Muscle layer of duodenum (tissue), 2 donors: ENCODE data around the gene GLIS1.

Experiments
- H3K27ac ChIP-seq: one replicate; pipeline ENCODE4 v1.7.0; 2013; ENCODE audit warnings: mild to moderate bottlenecking, low read length
- H3K27me3 ChIP-seq: one replicate; pipeline ENCODE4 v1.7.0; 2013; ENCODE audit warnings: low read depth, mild to moderate bottlenecking, control low read depth, low read length
- H3K36me3 ChIP-seq, 2 donors: one replicate each; pipeline ENCODE4 v1.7.0; 2013; ENCODE audit warnings: low read length in 2 of 2, control low read depth in 1 of 2, mild to moderate bottlenecking in 1 of 2; ENCODE audit not compliant: insufficient read depth in 2 of 2, control insufficient read depth in 1 of 2
- H3K4me1 ChIP-seq, 2 donors: one replicate each; pipeline ENCODE4 v1.7.0; 2013; ENCODE audit warnings: low read length in 2 of 2, mild to moderate bottlenecking in 2 of 2, control low read depth in 1 of 2, moderate library complexity in 1 of 2; ENCODE audit not compliant: insufficient read depth in 2 of 2, control insufficient read depth in 1 of 2
- H3K4me3 ChIP-seq, 2 donors: one replicate each; pipeline ENCODE4 v1.7.0; 2013; ENCODE audit warnings: low read length in 2 of 2, low read depth in 1 of 2, mild to moderate bottlenecking in 1 of 2
- H3K9me3 ChIP-seq, 2 donors: one replicate each; pipeline ENCODE4 v1.7.0; 2013; ENCODE audit warnings: low read length in 2 of 2, control low read depth in 1 of 2, mild to moderate bottlenecking in 1 of 2; ENCODE audit not compliant: control insufficient read depth in 1 of 2
- donor health status: healthy.

GLIS1 gene

DNA sequence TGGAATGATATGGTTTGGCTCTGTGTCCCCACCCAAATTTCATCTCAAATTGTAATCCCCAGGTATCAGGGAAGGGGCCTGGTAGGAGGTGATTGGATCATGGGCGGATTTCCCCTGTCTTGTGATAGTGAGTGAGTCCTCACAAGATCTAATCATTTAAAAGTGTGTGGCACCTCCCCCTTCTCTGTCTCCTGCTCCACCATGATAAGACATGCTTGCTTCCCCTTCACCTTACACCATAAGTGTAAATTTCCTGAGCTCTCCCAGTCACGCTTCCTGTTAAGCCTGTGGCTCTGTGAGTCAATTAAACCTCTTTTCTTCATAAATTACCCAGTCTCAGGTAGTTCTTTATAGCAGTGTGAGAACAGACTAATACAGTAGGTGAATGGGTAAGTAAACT, 170.4 kb downstream of the GLIS1 start:
- no peak overlapping the region for H3K4me3 ChIP-seq
- H3K4me1 ChIP-seq: peaks cover 0 to 13% of the 10 kb centered on the region in 2 donors
- no peaks in the 10 kb centered on the region for H3K36me3 ChIP-seq
- no peaks in the 10 kb centered on the region for H3K27me3 ChIP-seq
- H3K9me3 ChIP-seq: peaks cover 0 to 2% of the 10 kb centered on the region in 2 donors
- no peak overlapping the region for H3K27ac ChIP-seq

DNA sequence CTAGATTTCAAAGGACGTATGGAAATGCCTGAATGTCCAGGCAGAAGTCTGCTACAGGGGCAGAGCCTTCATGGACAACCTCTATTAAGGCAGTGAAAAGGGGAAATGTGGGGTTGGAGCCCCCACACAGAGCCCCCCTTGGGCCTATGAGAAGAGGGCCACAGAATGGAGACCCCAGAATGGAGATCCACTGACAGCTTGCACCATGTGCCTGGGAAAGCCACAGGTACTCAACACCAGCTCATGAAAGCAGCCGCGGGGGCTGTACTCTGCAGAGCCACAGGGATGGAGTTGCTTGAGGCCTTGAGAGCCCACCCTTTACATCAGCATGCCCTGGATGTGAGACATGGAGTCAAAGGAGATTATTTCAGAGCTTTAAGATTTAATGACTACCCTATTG, 171.1 kb downstream of the GLIS1 start:
- Histone ChIP-seq H3K27ac (no peak overlapping the region), H3K36me3 (no peaks in the 10 kb centered on the region), H3K4me3 (no peak overlapping the region), H3K27me3 (no peaks in the 10 kb centered on the region), H3K9me3 (peaks cover 0 to 2% of the 10 kb centered on the region in 2 donors), H3K4me1 (peaks cover 0 to 9% of the 10 kb centered on the region in 2 donors)

- no peaks in the 10 kb centered on the region for H3K36me3 ChIP-seq
- H3K27me3 ChIP-seq: no peaks in the 10 kb centered on the region
- no peak overlapping the region for H3K27ac ChIP-seq
- peaks cover 0 to 2% of the 10 kb centered on the region in 2 donors for H3K9me3 ChIP-seq
- H3K4me1 ChIP-seq: peaks cover 0 to 6% of the 10 kb centered on the region in 2 donors
- H3K4me3 ChIP-seq: no peak overlapping the region
Observed at GRCh38 chr1:53567450-53567849, 171.5 kb downstream of the GLIS1 start.

DNA sequence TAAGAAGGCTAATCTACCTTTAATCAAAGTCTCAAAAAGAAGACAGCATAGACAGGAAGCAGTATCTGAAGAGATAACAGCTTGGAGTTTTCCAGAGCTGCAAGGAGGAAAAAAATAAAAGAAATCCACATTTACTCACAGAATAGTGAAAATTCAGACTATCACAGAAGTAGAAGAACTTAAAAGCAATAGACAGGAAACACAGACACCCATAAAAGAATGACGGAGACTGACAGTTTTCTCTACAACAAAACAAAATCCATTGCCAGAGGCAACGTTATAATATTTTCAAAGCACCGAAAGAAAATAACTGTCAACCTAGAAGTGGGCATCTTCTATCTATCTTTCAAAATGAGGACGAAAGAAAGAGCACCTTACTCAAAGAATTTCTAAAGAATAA, 175.4 kb downstream of the GLIS1 start:
- peaks cover 0 to 2% of the 10 kb centered on the region in 2 donors for H3K9me3 ChIP-seq
- no peaks in the 10 kb centered on the region for H3K27me3 ChIP-seq
- no peak overlapping the region for H3K4me3 ChIP-seq
- no peaks in the 10 kb centered on the region for H3K36me3 ChIP-seq
- H3K4me1 ChIP-seq: no peaks in the 10 kb centered on the region
- no peak overlapping the region for H3K27ac ChIP-seq

DNA sequence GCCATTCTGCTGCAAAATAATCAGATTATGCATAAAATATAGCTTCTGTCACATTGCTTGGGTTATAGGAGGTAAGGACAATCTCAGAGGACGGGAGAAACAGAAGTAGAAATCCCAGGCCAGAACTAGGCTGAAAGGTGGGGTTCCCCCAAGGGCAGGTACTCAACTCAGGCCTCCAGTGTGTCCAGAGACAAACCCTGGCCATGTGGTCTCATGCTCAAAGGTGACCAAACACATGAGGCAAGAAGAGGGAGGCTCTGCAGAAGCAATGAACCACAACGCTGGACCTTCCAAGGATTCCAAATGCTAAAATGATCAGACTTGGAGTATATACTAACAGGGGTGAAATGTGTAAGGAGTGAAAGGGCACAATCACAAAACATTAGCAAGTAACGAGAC, 176.0 kb downstream of the GLIS1 start:
- Histone ChIP-seq H3K27ac (no peak overlapping the region), H3K36me3 (no peaks in the 10 kb centered on the region), H3K27me3 (no peaks in the 10 kb centered on the region), H3K4me3 (no peak overlapping the region), H3K4me1 (no peaks in the 10 kb centered on the region), H3K9me3 (peaks cover 0 to 2% of the 10 kb centered on the region in 2 donors)

DNA sequence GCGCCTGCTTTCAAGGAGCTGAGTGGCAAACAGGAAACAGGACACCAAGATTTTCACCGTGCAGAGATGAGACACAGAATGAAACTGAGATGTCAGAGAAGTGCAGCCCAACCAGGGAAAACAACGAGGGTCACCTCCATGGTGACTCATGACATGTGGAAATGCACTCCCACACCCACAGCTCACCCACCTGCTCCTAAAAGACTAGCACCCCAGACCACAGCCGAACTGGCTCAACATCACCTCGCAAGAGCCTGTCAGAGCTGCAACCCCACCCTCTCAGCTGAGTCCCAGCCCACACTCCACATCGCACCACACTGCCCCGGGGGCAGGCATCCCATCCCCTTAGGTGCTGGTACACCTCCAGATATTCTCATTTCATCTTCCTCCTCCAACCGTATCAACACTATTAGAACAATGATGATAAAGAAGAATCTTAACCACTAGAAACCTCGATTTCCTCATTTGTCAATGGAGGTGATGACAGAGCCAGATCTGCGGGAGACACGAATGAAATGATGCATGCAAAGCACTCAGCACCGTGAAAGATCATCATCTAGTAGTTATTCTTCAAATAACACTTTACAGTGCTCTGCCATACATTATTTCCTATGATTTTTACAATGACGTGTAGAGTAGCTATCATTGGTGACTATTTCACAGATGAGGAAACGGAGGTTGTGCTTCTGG, 176.5 kb downstream of the GLIS1 start:
- Histone ChIP-seq H3K27me3 (no peaks in the 10 kb centered on the region), H3K4me3 (no peak overlapping the region), H3K36me3 (no peaks in the 10 kb centered on the region), H3K9me3 (no peaks in the 10 kb centered on the region), H3K4me1 (no peaks in the 10 kb centered on the region), H3K27ac (no peak overlapping the region)

DNA sequence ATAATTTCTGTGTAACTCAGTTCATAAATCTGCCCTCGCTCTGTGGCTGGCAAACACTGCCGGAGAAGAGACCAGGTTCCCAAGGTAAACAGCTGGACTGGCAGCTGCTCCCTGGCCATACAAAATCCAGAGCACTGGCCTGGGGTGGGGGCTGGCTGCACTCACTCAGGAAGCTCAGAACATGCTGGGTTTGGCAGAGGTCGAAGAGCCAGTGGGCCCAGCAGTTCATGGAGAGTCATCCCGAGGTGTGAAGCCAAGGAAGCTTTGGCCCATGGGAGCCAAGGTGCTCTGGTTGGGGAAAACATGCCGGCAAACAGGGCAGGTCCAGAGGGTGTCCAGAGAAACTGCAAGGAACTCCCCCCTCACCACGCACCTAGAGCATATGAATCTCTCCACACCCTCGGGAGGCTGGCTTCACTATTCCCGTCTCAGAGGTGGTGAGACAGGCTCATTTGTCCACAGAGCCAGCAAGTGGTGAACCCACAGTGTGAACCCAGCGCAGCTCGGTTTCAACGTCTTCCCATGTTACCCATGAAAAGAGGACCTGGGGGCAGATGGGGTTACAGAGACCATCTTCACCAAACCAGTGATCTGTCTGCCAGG, 177.4 kb downstream of the GLIS1 start:
- Histone ChIP-seq H3K4me1 (no peaks in the 10 kb centered on the region), H3K27ac (no peak overlapping the region), H3K4me3 (no peak overlapping the region), H3K27me3 (no peaks in the 10 kb centered on the region), H3K9me3 (no peaks in the 10 kb centered on the region), H3K36me3 (no peaks in the 10 kb centered on the region)

- H3K36me3 ChIP-seq: no peaks in the 10 kb centered on the region
- no peaks in the 10 kb centered on the region for H3K9me3 ChIP-seq
- H3K27me3 ChIP-seq: no peaks in the 10 kb centered on the region
- no peak overlapping the region for H3K27ac ChIP-seq
- H3K4me1 ChIP-seq: no peaks in the 10 kb centered on the region
- H3K4me3 ChIP-seq: no peak overlapping the region
Observed at GRCh38 chr1:53560581-53561502, 178.1 kb downstream of the GLIS1 start.

DNA sequence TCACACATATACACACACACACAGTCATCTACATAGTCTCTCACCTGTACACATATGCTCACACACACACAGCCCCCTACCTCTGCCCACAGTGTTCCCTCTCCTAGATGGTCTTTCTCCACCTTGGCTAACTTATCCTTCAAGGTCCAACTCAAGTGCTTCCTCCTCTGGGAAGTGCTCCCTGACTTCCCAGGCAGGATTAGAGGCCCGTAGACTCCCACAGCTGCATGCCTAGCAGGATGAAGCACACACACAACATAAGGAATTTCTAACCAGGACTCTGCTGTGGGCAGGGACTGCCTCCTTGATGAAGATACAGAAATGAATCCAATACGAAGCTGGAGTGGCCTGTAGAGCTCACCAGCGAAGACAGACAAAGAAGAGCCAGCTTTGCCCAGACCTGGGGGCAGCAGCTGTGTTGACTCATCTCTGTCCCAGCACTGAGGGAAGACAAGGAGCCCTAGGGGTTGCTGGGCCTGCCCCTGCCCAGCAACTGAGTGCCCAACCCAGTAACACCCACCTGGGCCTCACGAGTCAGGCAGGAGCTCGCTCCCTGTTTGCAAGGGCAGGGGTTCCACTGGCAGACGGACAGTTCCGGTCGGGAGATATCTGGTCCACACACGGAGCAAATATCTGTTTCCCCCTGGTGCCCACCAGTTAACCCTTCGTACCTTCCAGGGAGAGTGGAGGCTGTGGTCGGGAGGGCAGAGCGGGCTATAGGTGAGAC, 178.9 kb downstream of the GLIS1 start:
- no peaks in the 10 kb centered on the region for H3K27me3 ChIP-seq
- no peaks in the 10 kb centered on the region for H3K36me3 ChIP-seq
- H3K9me3 ChIP-seq: no peaks in the 10 kb centered on the region
- no peaks in the 10 kb centered on the region for H3K4me1 ChIP-seq
- H3K4me3 ChIP-seq: no peak overlapping the region
- H3K27ac ChIP-seq: no peak overlapping the region

- Histone ChIP-seq H3K36me3 (no peaks in the 10 kb centered on the region), H3K27me3 (no peaks in the 10 kb centered on the region), H3K4me1 (no peaks in the 10 kb centered on the region), H3K9me3 (no peaks in the 10 kb centered on the region), H3K4me3 (no peak overlapping the region), H3K27ac (no peak overlapping the region)
Observed at GRCh38 chr1:53559391-53559815, 179.6 kb downstream of the GLIS1 start.
